Uterus (tissue), 2 donors: ENCODE results near the gene UBE2QL1.

Source experiments
- CTCF ChIP-seq, 4 experiments: fragments of 200-600 bp in 2 of 4; fragments of 450-650 bp in 2 of 4; sonication (generic) in 2 of 4; IDR thresholded peaks; one replicate each; pipeline ENCODE4 v1.5.1; 2016 to 2019; ENCODE audit warnings: antibody characterized with exemption in 4 of 4, mild to moderate bottlenecking in 2 of 4, moderate library complexity in 1 of 4
- POLR2A ChIP-seq, 2 donors: fragments of 450-650 bp; IDR thresholded peaks; one replicate each; pipeline ENCODE4 v1.6.1; 2016; ENCODE audit warnings: antibody characterized with exemption in 2 of 2, mild to moderate bottlenecking in 1 of 2, moderate library complexity in 1 of 2

GRCh38 chr5:6434731-6435130, 13.9 kb upstream of the UBE2QL1 start:
- TF ChIP-seq CTCF (IDR thresholded peaks at IDR 0.05) (no peak), POLR2A (IDR thresholded peaks at IDR 0.05) (no peak)
